NCI-H2171 (cell line): ENCODE measurements around the gene FSIP1.
A peak's percentile ranks its signal among the peaks of the same experiment; 100 is the strongest.

ENCODE experiments used
- DNase-seq: peaks from one replicate; lab custom pipeline; 2025; lab: John Stamatoyannopoulos, UW

Gene FSIP1

GRCh38 chr15:39792025-39792843 lies 9.6 kb upstream of the FSIP1 start:
- no peak for DNase-seq

GRCh38 chr15:39789736-39790135 lies 7.1 kb upstream of the FSIP1 start:
- no peak for DNase-seq

GRCh38 chr15:39788800-39789565 lies 6.3 kb upstream of the FSIP1 start:
- DNase-seq = no peak

- no peak for DNase-seq
Observed at GRCh38 chr15:39788108-39788507, 5.5 kb upstream of the FSIP1 start.

- no peak for DNase-seq
Observed at GRCh38 chr15:39787479-39787878, 4.8 kb upstream of the FSIP1 start.

- peak; percentile 46 for DNase-seq
Observed at GRCh38 chr15:39786447-39787056, 3.9 kb upstream of the FSIP1 start.

- DNase-seq = peak; percentile 55
Observed at GRCh38 chr15:39785841-39786240, 3.2 kb upstream of the FSIP1 start.

GRCh38 chr15:39785139-39785538 lies 2.5 kb upstream of the FSIP1 start:
- no peak for DNase-seq

GRCh38 chr15:39784638-39785037 lies 2.0 kb upstream of the FSIP1 start:
- no peak for DNase-seq

- DNase-seq = no peak
Observed at GRCh38 chr15:39784125-39784524, 1.5 kb upstream of the FSIP1 start.

- DNase-seq = no peak
Observed at GRCh38 chr15:39783244-39783820, 691 bp upstream of the FSIP1 start.

GRCh38 chr15:39781967-39782302 lies 706 bp downstream of the FSIP1 start:
- DNase-seq = no peak

- DNase-seq = no peak
Observed at GRCh38 chr15:39781147-39781966, 1.3 kb downstream of the FSIP1 start.

GRCh38 chr15:39778021-39778420 lies 4.6 kb downstream of the FSIP1 start:
- DNase-seq = no peak

GRCh38 chr15:39777496-39777895 lies 5.1 kb downstream of the FSIP1 start:
- DNase-seq = no peak

GRCh38 chr15:39776068-39776467 lies 6.6 kb downstream of the FSIP1 start:
- DNase-seq = no peak

GRCh38 chr15:39774688-39775267 lies 7.9 kb downstream of the FSIP1 start:
- no peak for DNase-seq

- peak; percentile 35 for DNase-seq
Observed at GRCh38 chr15:39770748-39771689, 11.6 kb downstream of the FSIP1 start.

- peak; percentile 18 for DNase-seq
Observed at GRCh38 chr15:39767921-39768320, 14.7 kb downstream of the FSIP1 start.

- no peak for DNase-seq
Observed at GRCh38 chr15:39761006-39761405, 21.6 kb downstream of the FSIP1 start.
